Left ventricle myocardium inferior (tissue), 1 donor: ENCODE measurements around the gene PCF11. TPM values are rescaled to one million over a fixed set of nuclear protein-coding genes. Genes with fewer than 3 reads are reported as not detected.
A peak's percentile ranks its signal among the peaks of the same experiment; 100 is the strongest.

Experiments used
- DNase-seq: peaks from one replicate; pipeline ENCODE4 v3.0.0-alpha.2; 2020
- H3K27ac ChIP-seq: fragments of 200-600 bp; replicated peaks from 2 replicates; pipeline ENCODE4 v1.8.0; 2021
- H3K27me3 ChIP-seq: fragments of 200-600 bp; 2 replicates; pipeline ENCODE4 v1.8.0; 2021; ENCODE audit warnings: low read depth
- H3K36me3 ChIP-seq: fragments of 200-600 bp; 2 replicates; pipeline ENCODE4 v1.8.0; 2021
- H3K4me1 ChIP-seq: fragments of 200-600 bp; 2 replicates; pipeline ENCODE4 v1.8.0; 2021
- H3K4me3 ChIP-seq: fragments of 200-600 bp; 2 replicates; pipeline ENCODE4 v1.8.0; 2021; ENCODE audit warnings: mild to moderate bottlenecking, moderate library complexity
- H3K9me3 ChIP-seq: fragments of 200-600 bp; replicated peaks from 2 replicates; pipeline ENCODE4 v1.8.0; 2021
- intact Hi-C: fragments of 100-400 bp; cut with micrococcal nuclease; formaldehyde crosslinking; loops from one replicate; pipeline ENCODE4 v1.11.0; 2022
- total RNA-seq: library from RNA; stranded (reverse); fragmentation: NEBNext Ultra II Directional; extraction: Animal tissue kit (Norgen Biotek cat#: 25700); gene quantifications from one replicate; pipeline ENCODE4 v1.2.1, GENCODE V29; 2021
- TF ChIP-seq, protein P1 (sequence below): fragments of 200-600 bp; IDR thresholded peaks from 2 replicates; pipeline ENCODE4 v1.8.0; 2021; ENCODE audit warnings: antibody characterized with exemption, mild to moderate bottlenecking, borderline replicate concordance
- donor health status: DM: no; HTN: yes; CAD: no; lungs with severe emphysema.

PCF11 gene
- total RNA-seq, 1 donor from 2014 or later, result 25.8 TPM

DNA sequence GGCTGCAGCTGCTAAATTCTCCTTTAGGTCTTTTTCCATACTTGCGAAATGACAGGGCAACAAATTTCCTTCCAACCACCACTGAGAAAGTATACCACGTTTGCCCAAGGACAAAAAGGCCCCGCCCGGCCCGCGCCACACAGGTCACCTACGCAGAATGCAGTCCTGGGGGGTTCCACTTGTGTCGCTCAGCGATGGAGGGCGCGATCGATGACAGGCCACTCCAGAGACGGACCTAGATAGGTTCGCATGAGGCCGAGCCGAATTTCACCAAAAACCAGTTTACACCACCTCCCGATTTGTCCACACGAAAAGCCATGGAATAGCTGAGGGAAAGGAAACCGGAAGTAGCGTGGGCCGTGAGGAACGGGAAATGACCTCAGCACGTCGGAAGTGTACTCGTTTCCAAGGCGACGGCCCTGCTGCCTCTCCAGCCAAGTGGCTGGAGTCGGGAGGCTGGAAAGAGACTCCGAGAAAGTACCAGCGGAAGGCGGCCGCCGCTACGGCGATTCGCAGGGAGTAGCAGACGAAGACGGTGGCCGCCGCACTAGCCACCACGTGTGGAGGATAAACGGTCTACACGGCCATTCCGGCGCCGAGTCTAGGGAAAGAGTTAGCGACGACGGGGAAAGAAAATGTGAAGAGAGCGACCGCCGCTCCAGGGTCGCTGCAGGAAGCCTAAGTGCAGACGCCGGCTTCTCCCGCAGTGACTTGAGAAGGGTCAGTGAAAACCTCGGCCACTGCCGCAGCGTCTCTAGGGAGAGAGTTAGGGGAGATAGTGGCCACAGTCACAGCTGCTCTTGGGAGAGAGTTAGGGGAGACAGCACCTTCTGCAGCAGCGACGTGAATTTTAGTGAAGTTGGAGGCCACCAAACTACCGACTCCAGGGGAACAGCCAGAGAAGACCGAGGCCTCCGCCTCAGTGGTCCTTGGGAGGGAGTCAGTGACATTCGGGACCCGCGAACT is 36.7 kb downstream of the PCF11 start, which contains the start of gene ANKRD42:
Gene ANKRD42 (plus strand): TSS at position 398 of the 966 bp plus-strand sequence. CDS start 959 bp downstream, outside the sequence.
- Histone ChIP-seq H3K9me3 (no peaks in the 10 kb centered on the region), H3K27ac (peak within 1 kb of the TSS; percentile 92), H3K4me1 (peaks cover 46% of the 10 kb centered on the region), H3K4me3 (peak within 1 kb of the TSS; percentile 85), H3K27me3 (no peaks in the 10 kb centered on the region), H3K36me3 (peaks cover 34% of the 10 kb centered on the region)
- TF ChIP-seq, protein P1, sequence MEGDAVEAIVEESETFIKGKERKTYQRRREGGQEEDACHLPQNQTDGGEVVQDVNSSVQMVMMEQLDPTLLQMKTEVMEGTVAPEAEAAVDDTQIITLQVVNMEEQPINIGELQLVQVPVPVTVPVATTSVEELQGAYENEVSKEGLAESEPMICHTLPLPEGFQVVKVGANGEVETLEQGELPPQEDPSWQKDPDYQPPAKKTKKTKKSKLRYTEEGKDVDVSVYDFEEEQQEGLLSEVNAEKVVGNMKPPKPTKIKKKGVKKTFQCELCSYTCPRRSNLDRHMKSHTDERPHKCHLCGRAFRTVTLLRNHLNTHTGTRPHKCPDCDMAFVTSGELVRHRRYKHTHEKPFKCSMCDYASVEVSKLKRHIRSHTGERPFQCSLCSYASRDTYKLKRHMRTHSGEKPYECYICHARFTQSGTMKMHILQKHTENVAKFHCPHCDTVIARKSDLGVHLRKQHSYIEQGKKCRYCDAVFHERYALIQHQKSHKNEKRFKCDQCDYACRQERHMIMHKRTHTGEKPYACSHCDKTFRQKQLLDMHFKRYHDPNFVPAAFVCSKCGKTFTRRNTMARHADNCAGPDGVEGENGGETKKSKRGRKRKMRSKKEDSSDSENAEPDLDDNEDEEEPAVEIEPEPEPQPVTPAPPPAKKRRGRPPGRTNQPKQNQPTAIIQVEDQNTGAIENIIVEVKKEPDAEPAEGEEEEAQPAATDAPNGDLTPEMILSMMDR, result no peak
- peak; percentile 90 for DNase-seq
- intact Hi-C loops, result loop anchor here (10.0 kb wide), 1 partner anchor 289 kb away; the partner anchor contains the start of genes DDIAS and PRCP

DNA sequence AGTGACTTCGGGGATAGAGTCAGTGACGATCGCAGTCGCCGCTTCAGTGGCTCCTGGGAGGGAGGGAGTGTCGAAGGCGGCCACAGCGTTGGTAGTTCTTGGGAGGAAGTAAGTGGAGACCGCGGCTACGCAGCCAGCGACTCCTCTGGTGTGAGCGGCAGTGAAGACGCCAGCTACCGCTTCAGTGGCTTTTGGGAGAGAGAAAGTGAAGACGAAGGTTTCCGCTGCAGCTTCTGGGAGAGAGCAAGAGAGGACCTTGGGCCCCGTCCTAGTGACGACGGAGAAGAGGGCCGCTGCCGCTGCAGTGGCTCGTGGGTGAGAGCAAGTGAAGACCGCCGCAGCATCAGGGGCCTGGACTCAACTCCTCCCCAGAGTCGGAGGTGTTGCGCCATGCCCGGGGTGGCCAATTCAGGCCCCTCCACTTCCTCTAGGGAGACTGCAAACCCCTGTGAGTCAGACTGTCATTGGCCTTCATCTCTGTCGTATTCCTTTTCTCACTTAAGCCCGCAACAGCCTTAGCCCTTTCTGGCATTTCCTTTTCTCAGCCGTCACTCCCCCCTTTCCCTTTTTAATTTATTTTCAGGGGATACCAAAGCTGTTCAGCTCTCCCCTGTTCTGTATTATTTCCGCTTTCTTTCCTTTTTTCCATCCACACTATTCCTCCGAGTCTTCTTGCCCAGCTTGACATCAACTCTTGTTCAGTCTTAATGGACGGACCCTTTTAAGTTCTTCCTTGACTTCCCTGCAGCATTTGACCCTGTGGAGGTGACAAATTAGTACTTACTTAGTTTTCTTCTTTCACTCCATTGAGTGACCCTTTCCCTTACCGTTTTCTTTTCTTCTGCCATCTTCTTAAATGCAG is 37.6 kb downstream of the PCF11 start:
- peaks cover 46% of the 10 kb centered on the region for H3K4me1 ChIP-seq
- DNase-seq, result peak; percentile 60
- no peaks in the 10 kb centered on the region for H3K27me3 ChIP-seq
- H3K9me3 ChIP-seq, result no peaks in the 10 kb centered on the region
- intact Hi-C loops, result loop anchor here (10.0 kb wide), 1 partner anchor 290 kb away; the partner anchor contains the start of genes DDIAS and PRCP
- peak overlapping the region; percentile 85 for H3K4me3 ChIP-seq
- peaks cover 36% of the 10 kb centered on the region for H3K36me3 ChIP-seq
- H3K27ac ChIP-seq, result peak overlapping the region; percentile 92
- TF ChIP-seq, protein P1, result no peak

DNA sequence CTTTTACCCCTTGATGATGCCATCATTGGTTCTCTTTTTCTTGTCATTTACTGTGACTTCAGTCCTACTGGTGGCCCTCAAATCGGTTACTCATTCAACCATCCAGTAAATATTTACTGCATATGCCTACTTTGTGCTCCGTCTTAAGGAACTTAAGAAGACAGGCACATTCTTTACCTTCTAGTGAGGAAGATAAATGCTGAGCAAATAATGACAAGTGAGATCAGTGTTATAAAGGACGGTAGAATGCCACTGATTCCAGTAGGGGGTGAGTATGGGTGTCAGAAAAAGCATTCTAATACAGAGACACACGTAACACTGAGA is 38.2 kb downstream of the PCF11 start:
- intact Hi-C loops, result loop anchor here (10.0 kb wide), 1 partner anchor 290 kb away; the partner anchor contains the start of genes DDIAS and PRCP

DNA sequence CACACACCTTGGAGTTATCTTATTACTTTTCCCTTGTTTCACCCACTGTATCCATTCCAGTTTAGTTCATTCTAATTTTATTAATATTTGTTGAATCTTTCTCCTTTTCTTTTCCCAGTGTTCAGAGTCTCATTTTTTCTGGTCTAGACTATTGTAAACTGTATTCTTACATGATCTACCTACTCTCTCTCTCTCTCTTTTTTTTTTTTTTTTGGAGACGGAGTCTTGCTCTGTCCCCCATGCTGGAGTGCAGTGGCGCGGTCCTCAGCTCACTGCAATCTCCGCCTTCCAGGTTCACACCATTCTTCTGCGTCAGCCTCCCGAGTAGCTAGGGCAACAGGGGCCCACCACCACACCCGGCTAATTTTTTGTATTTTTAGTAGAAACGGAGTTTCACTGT is 38.7 kb downstream of the PCF11 start:
- peak overlapping the region; percentile 85 for H3K4me3 ChIP-seq
- no peak overlapping the region for H3K27ac ChIP-seq
- TF ChIP-seq, protein P1, result no peak
- intact Hi-C loops, result loop anchor here (10.0 kb wide), 1 partner anchor 291 kb away; the partner anchor contains the start of genes DDIAS and PRCP
- no peaks in the 10 kb centered on the region for H3K9me3 ChIP-seq
- no peak for DNase-seq
- H3K36me3 ChIP-seq, result peaks cover 29% of the 10 kb centered on the region
- no peaks in the 10 kb centered on the region for H3K27me3 ChIP-seq
- H3K4me1 ChIP-seq, result peaks cover 46% of the 10 kb centered on the region

More for the DNA sequence above, 38.2 kb downstream of the PCF11 start:
- peak overlapping the region; percentile 92 for H3K27ac ChIP-seq
- TF ChIP-seq, protein P1, result no peak
- H3K4me3 ChIP-seq, result peak overlapping the region; percentile 85
- peaks cover 46% of the 10 kb centered on the region for H3K4me1 ChIP-seq
- DNase-seq, result no peak
- H3K9me3 ChIP-seq, result no peaks in the 10 kb centered on the region
- H3K27me3 ChIP-seq, result no peaks in the 10 kb centered on the region
- H3K36me3 ChIP-seq, result peaks cover 34% of the 10 kb centered on the region

DNA sequence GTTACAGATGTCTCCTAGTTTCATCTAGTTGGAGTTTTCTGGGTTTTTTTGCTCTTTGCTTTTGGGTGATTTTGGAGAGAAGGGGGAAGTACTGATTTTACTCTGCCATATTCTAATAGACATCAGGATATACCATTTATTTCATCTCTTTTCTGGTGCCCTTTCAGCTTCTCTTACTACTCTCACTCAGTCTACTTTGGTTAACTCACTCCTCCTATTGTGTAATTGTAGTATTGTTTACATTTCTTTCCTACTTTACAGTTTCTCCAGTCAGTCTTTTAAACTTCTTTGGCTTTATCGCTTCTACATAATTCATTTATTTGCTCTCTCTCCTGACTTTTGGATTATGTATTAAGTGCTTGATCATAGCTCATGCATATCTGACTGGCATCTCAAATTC is 43.1 kb downstream of the PCF11 start:
- no peak for DNase-seq
- Histone ChIP-seq H3K9me3 (no peaks in the 10 kb centered on the region), H3K27me3 (no peaks in the 10 kb centered on the region), H3K4me3 (no peak overlapping the region), H3K4me1 (peaks cover 10% of the 10 kb centered on the region), H3K36me3 (peaks cover 24% of the 10 kb centered on the region), H3K27ac (no peak overlapping the region)
- TF ChIP-seq, protein P1, result no peak
- intact Hi-C loops, result no loop called here
